Measurements from ENCODE around the gene PLK5.

Gene PLK5

DNA sequence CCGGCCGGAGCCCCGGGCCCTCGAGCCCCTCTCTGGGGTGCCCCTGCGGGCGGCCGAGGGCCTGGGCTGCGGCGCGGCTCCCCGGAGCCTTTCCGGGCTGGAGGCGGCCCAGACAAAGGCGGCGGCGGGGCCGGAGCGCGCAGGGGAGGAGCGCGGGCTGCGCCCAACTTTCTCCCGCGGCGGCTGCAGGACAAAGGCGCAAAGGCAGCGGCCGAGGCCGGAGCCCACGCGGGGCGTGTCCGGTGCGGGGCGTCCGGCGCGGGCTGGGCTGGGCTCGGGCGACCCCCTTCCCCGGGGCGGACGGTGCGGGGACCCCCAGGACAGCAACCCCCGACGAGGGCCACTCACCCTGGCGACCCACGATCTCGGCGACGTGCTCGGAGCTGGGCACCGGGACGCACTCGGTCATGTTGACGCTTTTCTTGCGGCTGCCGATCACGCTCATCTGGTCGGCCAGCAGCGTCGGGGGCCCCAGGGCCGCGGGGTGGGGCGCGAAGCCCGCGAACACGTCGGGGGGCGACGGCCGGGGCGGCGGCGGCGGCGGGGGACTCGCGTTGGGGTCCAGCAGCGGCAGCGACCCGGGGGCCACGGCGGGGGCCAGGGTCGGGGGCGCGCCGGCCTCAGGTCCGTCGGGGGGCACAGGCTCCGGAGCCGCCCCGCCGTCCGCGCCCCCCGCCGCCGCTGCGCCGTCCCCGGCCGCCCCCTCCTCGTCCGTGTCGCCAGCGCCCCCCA lies 43.4 kb downstream of the PLK5 start:
- H2AFZ ChIP-seq (ENCODE audit: low read length) = peak overlapping the region; percentile 85

DNA sequence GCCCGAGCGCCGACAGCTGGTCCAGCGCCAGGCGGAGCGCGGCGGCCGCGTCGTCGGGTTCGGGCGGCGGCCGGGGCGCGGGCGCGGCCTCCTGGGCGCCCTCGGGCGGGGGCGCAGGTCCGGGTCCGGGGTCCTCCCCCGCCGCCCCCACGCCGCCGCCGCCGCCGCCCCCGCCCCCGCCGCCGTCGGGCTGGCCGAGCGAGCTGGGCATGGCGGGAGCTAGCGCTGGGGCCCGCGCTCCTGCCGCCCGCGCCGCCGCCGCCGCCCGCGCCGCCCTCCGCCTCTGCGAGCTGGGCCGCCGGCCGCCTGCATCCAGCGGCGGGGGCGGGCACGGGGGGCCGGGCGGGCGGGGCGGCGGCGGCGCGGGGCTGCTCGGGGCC lies 44.0 kb downstream of the PLK5 start:
- H2BK15ac ChIP-seq (ENCODE audit: low read length) = no peak overlapping the region

More for the DNA sequence above, 43.4 kb downstream of the PLK5 start:
- Histone ChIP-seq H3K14ac (ENCODE audit: low read length) (peak overlapping the region; percentile 97), H3K27me3 (ENCODE audit: control insufficient read depth in 3 of 3, insufficient read depth in 3 of 3, low read depth in 1 of 3, low read length in 3 of 3) (peaks cover 0 to 6% (median 0%) of the 10 kb centered on the region in 3 experiments), H3K9me3 (replicated peaks in 1 of 2; ENCODE audit: control insufficient read depth in 2 of 2, insufficient read depth in 1 of 2, low read depth in 1 of 2, low read length in 2 of 2) (peaks cover 0 to 10% of the 10 kb centered on the region in 2 donors), H3K9ac (ENCODE audit: low read depth, low read length, poor library complexity) (peak overlapping the region; percentile 98), H4K91ac (ENCODE audit: low read depth, low read length, poor library complexity) (no peak overlapping the region), H3K36me3 (replicated peaks in 1 of 2; ENCODE audit: control insufficient read depth in 2 of 2, insufficient read depth in 2 of 2, low read length in 2 of 2) (peaks cover 18 to 40% of the 10 kb centered on the region in 2 donors), H3K23ac (ENCODE audit: low read depth, low read length, poor library complexity) (no peak overlapping the region), H2BK12ac (ENCODE audit: low read length) (no peak overlapping the region), H2AK5ac (ENCODE audit: low read depth, low read length) (peak overlapping the region; percentile 100), H3K4me3 (ENCODE audit: low read length in 2 of 2) (peak overlapping the region; percentile 98 to 99), H3K79me1 (ENCODE audit: low read depth, low read length) (peaks cover 14% of the 10 kb centered on the region), H2BK5ac (ENCODE audit: low read length) (peak overlapping the region; percentile 96), H3K27ac (replicated peaks; ENCODE audit: low read length) (peak overlapping the region; percentile 87), H3K4me2 (ENCODE audit: insufficient read depth, low read length, poor library complexity, severe bottlenecking) (peak overlapping the region; percentile 54), H2BK120ac (ENCODE audit: low read depth, low read length) (peak overlapping the region; percentile 96), H3K18ac (ENCODE audit: low read length) (peak overlapping the region; percentile 99), H3K4ac (ENCODE audit: low read length) (peak overlapping the region; percentile 98), H3K4me1 (ENCODE audit: control insufficient read depth in 2 of 2, insufficient read depth in 1 of 2, low read depth in 1 of 2, low read length in 2 of 2) (peaks cover 8 to 12% of the 10 kb centered on the region in 2 donors), H2BK15ac (ENCODE audit: low read length) (peak overlapping the region; percentile 75), H4K8ac (ENCODE audit: low read depth, low read length) (no peak overlapping the region)
- no CpG with 5 or more reads among the region's 108 CpGs for WGBS, 2 donors (ENCODE audit: extremely low coverage in 2 of 2, insufficient read length in 2 of 2, insufficient replicate concordance in 1 of 2)
- no peak for DNase-seq (ENCODE audit: low spot score)

DNA sequence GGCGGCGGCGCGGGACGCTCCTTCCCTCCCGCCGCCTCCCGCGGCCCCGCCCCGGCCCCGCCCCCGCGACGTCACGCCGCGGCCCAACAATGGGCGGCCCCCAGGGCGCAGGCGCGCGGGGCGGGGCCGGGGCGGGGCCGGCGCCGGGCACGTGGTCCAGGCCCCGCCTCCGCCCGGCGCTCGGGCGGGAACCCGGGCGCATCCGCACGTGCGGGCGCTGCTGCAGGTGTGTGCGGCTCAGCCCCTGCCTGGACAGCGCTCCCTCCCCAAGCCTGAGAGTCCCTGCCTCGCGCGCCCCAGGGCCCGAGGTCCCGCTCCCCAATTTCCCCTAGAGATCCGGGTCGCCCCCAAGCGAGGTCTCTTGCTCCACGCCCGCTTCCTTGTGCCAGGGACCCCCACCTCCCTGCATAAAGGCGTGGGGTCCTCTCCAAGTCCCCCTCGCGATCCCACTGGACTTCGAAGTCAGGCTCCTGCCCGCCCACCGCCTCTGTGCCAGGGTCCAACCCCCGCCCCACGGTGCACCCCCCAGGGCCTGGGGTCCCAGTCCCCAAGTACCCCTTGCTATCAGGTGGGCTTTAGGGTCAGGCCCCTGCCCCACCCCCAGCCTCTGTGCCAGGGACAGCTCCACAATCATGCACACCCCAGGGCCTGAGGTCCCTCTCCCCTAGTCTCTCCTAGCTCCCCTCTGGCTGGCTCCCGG lies 44.6 kb downstream of the PLK5 start, which contains the start of gene MEX3D:
Gene MEX3D (minus strand): TSS at position 6 of the 700 bp plus-strand sequence. CDS start 267 bp downstream, outside the sequence.
- H3K4me3 ChIP-seq (ENCODE audit: low read length in 2 of 2) = peak within 1 kb of the TSS; percentile 98 to 99
- H2BK12ac ChIP-seq (ENCODE audit: low read length) = peak within 1 kb of the TSS; percentile 99
- peak within 1 kb of the TSS; percentile 43 for H4K8ac ChIP-seq (ENCODE audit: low read depth, low read length)
- H3K4me2 ChIP-seq (ENCODE audit: insufficient read depth, low read length, poor library complexity, severe bottlenecking) = peak within 1 kb of the TSS; percentile 54
- peak within 1 kb of the TSS; percentile 96 for H2BK5ac ChIP-seq (ENCODE audit: low read length)
- H3K23ac ChIP-seq (ENCODE audit: low read depth, low read length, poor library complexity) = peak within 1 kb of the TSS; percentile 85
- H4K91ac ChIP-seq (ENCODE audit: low read depth, low read length, poor library complexity) = no peak within 1 kb of the TSS
- H3K36me3 ChIP-seq (replicated peaks in 1 of 2; ENCODE audit: control insufficient read depth in 2 of 2, insufficient read depth in 2 of 2, low read length in 2 of 2) = peaks cover 11 to 29% of the 10 kb centered on the region in 2 donors
- peak within 1 kb of the TSS; percentile 99 for H3K18ac ChIP-seq (ENCODE audit: low read length)
- H3K14ac ChIP-seq (ENCODE audit: low read length) = peak within 1 kb of the TSS; percentile 97
- H3K9me3 ChIP-seq (replicated peaks in 1 of 2; ENCODE audit: control insufficient read depth in 2 of 2, insufficient read depth in 1 of 2, low read depth in 1 of 2, low read length in 2 of 2) = peaks cover 0 to 8% of the 10 kb centered on the region in 2 donors
- WGBS, 2 donors (ENCODE audit: extremely low coverage in 2 of 2, insufficient read length in 2 of 2, insufficient replicate concordance in 1 of 2) = no CpG with 5 or more reads among the region's 63 CpGs
- peak within 1 kb of the TSS; percentile 87 for H3K27ac ChIP-seq (replicated peaks; ENCODE audit: low read length)
- peak; percentile 78 for DNase-seq (ENCODE audit: low spot score)
- peaks cover 0 to 6% (median 0%) of the 10 kb centered on the region in 3 experiments for H3K27me3 ChIP-seq (ENCODE audit: control insufficient read depth in 3 of 3, insufficient read depth in 3 of 3, low read depth in 1 of 3, low read length in 3 of 3)
- peak within 1 kb of the TSS; percentile 87 for H2AFZ ChIP-seq (ENCODE audit: low read length)
- H3K4ac ChIP-seq (ENCODE audit: low read length) = peak within 1 kb of the TSS; percentile 98
- peak within 1 kb of the TSS; percentile 96 for H2BK120ac ChIP-seq (ENCODE audit: low read depth, low read length)
- H3K4me1 ChIP-seq (ENCODE audit: control insufficient read depth in 2 of 2, insufficient read depth in 1 of 2, low read depth in 1 of 2, low read length in 2 of 2) = peaks cover 8 to 12% of the 10 kb centered on the region in 2 donors
- H2AK5ac ChIP-seq (ENCODE audit: low read depth, low read length) = peak within 1 kb of the TSS; percentile 100
- H2BK15ac ChIP-seq (ENCODE audit: low read length) = peak within 1 kb of the TSS; percentile 89
- peak within 1 kb of the TSS; percentile 98 for H3K9ac ChIP-seq (ENCODE audit: low read depth, low read length, poor library complexity)
- H3K79me1 ChIP-seq (ENCODE audit: low read depth, low read length) = peaks cover 11% of the 10 kb centered on the region

More for the DNA sequence above, 44.0 kb downstream of the PLK5 start:
- no peak overlapping the region for H4K91ac ChIP-seq (ENCODE audit: low read depth, low read length, poor library complexity)
- no peak overlapping the region for H2AK5ac ChIP-seq (ENCODE audit: low read depth, low read length)
- H2BK5ac ChIP-seq (ENCODE audit: low read length) = no peak overlapping the region
- H3K4ac ChIP-seq (ENCODE audit: low read length) = no peak overlapping the region
- no peak overlapping the region for H2AFZ ChIP-seq (ENCODE audit: low read length)
- no peak for DNase-seq (ENCODE audit: low spot score)
- H3K27me3 ChIP-seq (ENCODE audit: control insufficient read depth in 3 of 3, insufficient read depth in 3 of 3, low read depth in 1 of 3, low read length in 3 of 3) = peaks cover 0 to 6% (median 0%) of the 10 kb centered on the region in 3 experiments
- H2BK12ac ChIP-seq (ENCODE audit: low read length) = no peak overlapping the region
- peaks cover 16 to 35% of the 10 kb centered on the region in 2 donors for H3K36me3 ChIP-seq (replicated peaks in 1 of 2; ENCODE audit: control insufficient read depth in 2 of 2, insufficient read depth in 2 of 2, low read length in 2 of 2)
- peaks cover 8 to 12% of the 10 kb centered on the region in 2 donors for H3K4me1 ChIP-seq (ENCODE audit: control insufficient read depth in 2 of 2, insufficient read depth in 1 of 2, low read depth in 1 of 2, low read length in 2 of 2)
- H3K23ac ChIP-seq (ENCODE audit: low read depth, low read length, poor library complexity) = no peak overlapping the region
- peak overlapping the region; percentile 33 for H3K4me2 ChIP-seq (ENCODE audit: insufficient read depth, low read length, poor library complexity, severe bottlenecking)
- H3K14ac ChIP-seq (ENCODE audit: low read length) = no peak overlapping the region
- H3K9ac ChIP-seq (ENCODE audit: low read depth, low read length, poor library complexity) = peak overlapping the region; percentile 98
- H2BK120ac ChIP-seq (ENCODE audit: low read depth, low read length) = no peak overlapping the region
- peak overlapping the region; percentile 98 to 99 for H3K4me3 ChIP-seq (ENCODE audit: low read length in 2 of 2)
- no peak overlapping the region for H3K27ac ChIP-seq (replicated peaks; ENCODE audit: low read length)
- H3K79me1 ChIP-seq (ENCODE audit: low read depth, low read length) = peaks cover 14% of the 10 kb centered on the region
- WGBS, 2 donors (ENCODE audit: extremely low coverage in 2 of 2, insufficient read length in 2 of 2, insufficient replicate concordance in 1 of 2) = no CpG with 5 or more reads among the region's 73 CpGs
- H4K8ac ChIP-seq (ENCODE audit: low read depth, low read length) = no peak overlapping the region
- no peak overlapping the region for H3K18ac ChIP-seq (ENCODE audit: low read length)
- peaks cover 0 to 10% of the 10 kb centered on the region in 2 donors for H3K9me3 ChIP-seq (replicated peaks in 1 of 2; ENCODE audit: control insufficient read depth in 2 of 2, insufficient read depth in 1 of 2, low read depth in 1 of 2, low read length in 2 of 2)
